ENCODE data around the gene CENPX.

The CENPX gene

DNA sequence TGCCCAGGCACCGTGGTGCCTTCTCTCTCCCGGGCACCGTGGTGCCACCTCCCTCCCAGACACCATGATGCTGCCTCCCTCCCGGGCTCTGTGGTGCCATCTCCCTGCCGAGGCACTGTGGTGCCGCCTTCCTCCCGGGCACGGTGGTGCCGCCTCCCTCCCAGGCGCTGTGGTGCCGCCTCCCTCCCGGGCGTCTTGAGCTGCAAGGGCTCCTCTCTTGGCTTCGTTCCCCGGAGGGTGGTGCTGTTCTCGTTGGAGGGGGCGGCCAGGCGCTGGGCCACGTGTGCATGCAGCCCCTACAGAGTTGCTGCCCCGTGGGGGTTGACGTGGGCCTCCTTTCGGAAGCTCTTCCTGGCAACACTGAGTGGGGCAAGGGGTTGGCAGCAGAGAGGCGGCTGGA lies 8.2 kb downstream of the CENPX start:
- H4K20me1 ChIP-seq (ENCODE audit: control insufficient read depth, insufficient read depth, low read depth, low read length) = 0 out of 2 replicates have a peak, but pooled peaks cover 4% of the 10 kb centered on the region
- no peak overlapping the region for H3K4me3 ChIP-seq (ENCODE audit: low read length)
- TF ChIP-seq CTCF (IDR thresholded peaks at IDR 0.05; ENCODE audit: low read depth, low read length, poor library complexity, severe bottlenecking) (no peak), EZH2phosphoT487 (IDR thresholded peaks at IDR 0.05; ENCODE audit: borderline replicate concordance, low read length) (no peak)
- H3K4me2 ChIP-seq (ENCODE audit: low read length) = no peak overlapping the region
- H3K27me3 ChIP-seq (ENCODE audit: control insufficient read depth, low read length) = no peaks in the 10 kb centered on the region
- H3K9me3 ChIP-seq (ENCODE audit: control insufficient read depth, insufficient read depth, low read length) = no peaks in the 10 kb centered on the region
- peaks cover 3% of the 10 kb centered on the region; the same call in 1 of the 2 replicates for H3F3A ChIP-seq (ENCODE audit: control insufficient read depth, insufficient read depth)
- no peaks in the 10 kb centered on the region for H3K79me2 ChIP-seq (ENCODE audit: control insufficient read depth, low read length)
- no peaks in the 10 kb centered on the region for H3K9me2 ChIP-seq (replicated peaks; ENCODE audit: control insufficient read depth, low read length)
- peaks cover 6% of the 10 kb centered on the region for H3K4me1 ChIP-seq (ENCODE audit: control insufficient read depth, low read length)
- H3K27ac ChIP-seq (ENCODE audit: low read depth, low read length) = no peak overlapping the region
- H3K36me3 ChIP-seq (ENCODE audit: control insufficient read depth, low read length) = peaks cover 7% of the 10 kb centered on the region

DNA sequence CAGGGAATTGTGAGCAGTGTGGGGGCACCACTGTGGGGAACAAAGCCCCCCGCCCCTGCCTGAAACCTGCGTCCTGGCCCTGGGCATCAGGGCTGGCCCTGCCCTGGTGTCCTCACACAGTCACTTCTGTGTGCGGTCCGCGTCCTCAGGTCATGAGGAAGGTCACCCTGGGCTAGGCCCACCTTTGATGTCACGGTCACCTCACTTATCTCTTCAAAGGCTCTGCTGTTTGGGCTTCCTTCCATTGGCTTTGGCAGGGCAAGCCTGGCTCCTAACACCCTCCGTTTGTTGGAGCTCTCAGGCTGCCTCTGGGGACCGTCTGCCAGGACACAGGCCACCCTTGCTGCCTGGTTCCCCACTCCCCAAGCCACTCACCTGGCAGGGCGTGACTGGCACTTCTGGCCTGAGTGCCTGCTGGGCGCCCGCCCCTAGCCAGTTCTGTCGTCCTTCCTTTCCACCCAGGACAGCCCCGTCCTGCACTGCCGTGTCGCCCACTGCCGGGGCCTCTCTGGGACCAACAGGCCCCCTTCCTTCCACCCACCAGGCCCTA lies 8.8 kb downstream of the CENPX start:
- H4K20me1 ChIP-seq (ENCODE audit: control insufficient read depth, insufficient read depth, low read depth, low read length) = 0 out of 2 replicates have a peak, but pooled peaks cover 4% of the 10 kb centered on the region
- no peaks in the 10 kb centered on the region for H3K79me2 ChIP-seq (ENCODE audit: control insufficient read depth, low read length)
- H3K9me3 ChIP-seq (ENCODE audit: control insufficient read depth, insufficient read depth, low read length) = no peaks in the 10 kb centered on the region
- no peaks in the 10 kb centered on the region for H3K27me3 ChIP-seq (ENCODE audit: control insufficient read depth, low read length)
- no peak overlapping the region for H3K4me2 ChIP-seq (ENCODE audit: low read length)
- peaks cover 3% of the 10 kb centered on the region; the same call in 1 of the 2 replicates for H3F3A ChIP-seq (ENCODE audit: control insufficient read depth, insufficient read depth)
- TF ChIP-seq CTCF (IDR thresholded peaks at IDR 0.05; ENCODE audit: low read depth, low read length, poor library complexity, severe bottlenecking) = no peak
- no peak for TF ChIP-seq EZH2phosphoT487 (IDR thresholded peaks at IDR 0.05; ENCODE audit: borderline replicate concordance, low read length)
- peaks cover 7% of the 10 kb centered on the region for H3K36me3 ChIP-seq (ENCODE audit: control insufficient read depth, low read length)
- H3K4me3 ChIP-seq (ENCODE audit: low read length) = no peak overlapping the region
- H3K9me2 ChIP-seq (replicated peaks; ENCODE audit: control insufficient read depth, low read length) = no peaks in the 10 kb centered on the region
- H3K4me1 ChIP-seq (ENCODE audit: control insufficient read depth, low read length) = peaks cover 6% of the 10 kb centered on the region
- H3K27ac ChIP-seq (ENCODE audit: low read depth, low read length) = no peak overlapping the region

- H3K9me2 ChIP-seq (replicated peaks; ENCODE audit: control insufficient read depth, low read length) = no peaks in the 10 kb centered on the region
- H3K4me3 ChIP-seq (ENCODE audit: low read length) = no peak overlapping the region
- no peaks in the 10 kb centered on the region for H4K20me1 ChIP-seq (ENCODE audit: control insufficient read depth, insufficient read depth, low read depth, low read length)
- no peak overlapping the region for H3K4me2 ChIP-seq (ENCODE audit: low read length)
- H3F3A ChIP-seq (ENCODE audit: control insufficient read depth, insufficient read depth) = no peaks in the 10 kb centered on the region; the same call in 1 of the 2 replicates
- no peaks in the 10 kb centered on the region for H3K9me3 ChIP-seq (ENCODE audit: control insufficient read depth, insufficient read depth, low read length)
- H3K79me2 ChIP-seq (ENCODE audit: control insufficient read depth, low read length) = no peaks in the 10 kb centered on the region
- peaks cover 4% of the 10 kb centered on the region for H3K36me3 ChIP-seq (ENCODE audit: control insufficient read depth, low read length)
- no peak overlapping the region for H3K27ac ChIP-seq (ENCODE audit: low read depth, low read length)
- no peak for TF ChIP-seq EZH2phosphoT487 (IDR thresholded peaks at IDR 0.05; ENCODE audit: borderline replicate concordance, low read length)
- no peak for TF ChIP-seq CTCF (IDR thresholded peaks at IDR 0.05; ENCODE audit: low read depth, low read length, poor library complexity, severe bottlenecking)
- no peaks in the 10 kb centered on the region for H3K27me3 ChIP-seq (ENCODE audit: control insufficient read depth, low read length)
- H3K4me1 ChIP-seq (ENCODE audit: control insufficient read depth, low read length) = peaks cover 6% of the 10 kb centered on the region
These were observed 9.3 kb downstream of the CENPX start for GRCh38 chr17:82013341-82013740.

Measured in DOHH2 (cell line).